Right cardiac atrium (tissue), 5 donors: Measurements from ENCODE around the gene CSH2. TPM values are rescaled to one million over a fixed set of nuclear protein-coding genes. Genes with fewer than 3 reads are reported as not detected.

ENCODE experiments used
- ATAC-seq, 2 donors: fragments of 200-7000 bp; cut with Tn5 transposase; one replicate each; pipeline versions ENCODE4 v1.8.0 to v1.9.1; 2020; ENCODE audit warnings: moderate library complexity in 2 of 2, mild to moderate bottlenecking in 1 of 2
- DNase-seq, 3 donors: peaks; one replicate each; pipeline ENCODE4 v3.0.0-alpha.2; 2020
- H3K27ac ChIP-seq: one replicate; pipeline ENCODE4 v1.5.1; 2013; ENCODE audit warnings: mild to moderate bottlenecking, low read length, control low read depth, moderate library complexity
- H3K27me3 ChIP-seq: one replicate; pipeline ENCODE4 v1.6.1; 2013; ENCODE audit not compliant: control insufficient read depth, insufficient read depth
- H3K4me1 ChIP-seq: one replicate; pipeline ENCODE4 v1.6.1; 2013; ENCODE audit warnings: low read length; ENCODE audit not compliant: control insufficient read depth, insufficient read depth
- H3K4me3 ChIP-seq: one replicate; pipeline ENCODE4 v1.5.1; 2013; ENCODE audit warnings: low read length, control low read depth
- H3K9me3 ChIP-seq: one replicate; pipeline ENCODE4 v1.6.1; 2013; ENCODE audit warnings: low read length; ENCODE audit not compliant: control insufficient read depth
- WGBS: extraction: QIAGEN DNeasy Blood & Tissue Kit; methylation state at CpG from one replicate; pipeline ENCODE4 v1.1.7; 2013; 5-methylcytosine and 5-hydroxymethylcytosine counted together
- intact Hi-C, 4 donors: fragments of 100-400 bp; cut with DNase I; formaldehyde crosslinking; loops; one replicate each; pipeline versions ENCODE4 v1.11.0 to v1.14.0; 2022 to 2023
- polyA plus RNA-seq: library from polyadenylated mRNA; stranded (reverse); fragments of 200-250 nt; gene quantifications from one replicate; pipeline ENCODE4 v1.2.3, GENCODE V29; 2013
- total RNA-seq, 4 donors: library from RNA; stranded (reverse); fragmentation: NEBNext Ultra II Directional; extraction: Animal tissue kit (Norgen Biotek cat#: 25700); gene quantifications; one replicate each; pipeline ENCODE4 v1.2.1, GENCODE V29; 2021
- donor health status: healthy with polysubstance abuse.
- donor health status: DM: no; HTN: yes; CAD: no.
- donor health status: DM: no; HTN: no; CAD: no.
- donor health status: DM: no; HTN: yes; CAD: no; lungs with severe emphysema.
- donor health status: DM: yes; HTN: yes; CAD: no.

The CSH2 gene
- total and polyA plus RNA-seq, 5 donors: not detected

DNA sequence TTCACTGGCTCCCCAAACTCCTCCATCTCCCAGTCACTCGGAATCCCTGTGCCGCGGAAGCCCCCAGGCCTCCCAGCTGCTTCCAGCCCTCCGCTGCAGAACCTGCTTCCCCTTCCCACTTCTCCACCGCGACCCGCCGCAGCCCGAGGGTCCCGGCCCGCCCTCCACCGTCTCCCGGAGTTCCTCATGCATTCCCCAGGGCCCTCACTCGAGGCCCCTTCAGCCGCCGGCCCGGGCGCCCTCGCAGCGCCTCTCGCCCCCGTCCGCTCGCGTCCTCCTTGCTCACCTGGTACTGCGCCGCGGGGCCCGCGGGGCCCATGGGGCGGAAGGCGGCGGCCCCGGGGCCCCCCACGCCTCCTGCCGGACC is 31.3 kb downstream of the CSH2 start:
- intact Hi-C loops: no loop called here
- peak overlapping the region; percentile 90 for H3K4me3 ChIP-seq
- ATAC-seq (peak in 1 of 2 donors; percentile 2), DNase-seq (peak; percentile 52 to 85 (median 78))
- under 1% methylated on average over 36 of the region's 36 CpGs for WGBS
- peaks cover 20% of the 10 kb centered on the region for H3K4me1 ChIP-seq
- H3K27me3 ChIP-seq: no peaks in the 10 kb centered on the region
- H3K9me3 ChIP-seq: no peaks in the 10 kb centered on the region
- H3K27ac ChIP-seq: peak overlapping the region; percentile 92

DNA sequence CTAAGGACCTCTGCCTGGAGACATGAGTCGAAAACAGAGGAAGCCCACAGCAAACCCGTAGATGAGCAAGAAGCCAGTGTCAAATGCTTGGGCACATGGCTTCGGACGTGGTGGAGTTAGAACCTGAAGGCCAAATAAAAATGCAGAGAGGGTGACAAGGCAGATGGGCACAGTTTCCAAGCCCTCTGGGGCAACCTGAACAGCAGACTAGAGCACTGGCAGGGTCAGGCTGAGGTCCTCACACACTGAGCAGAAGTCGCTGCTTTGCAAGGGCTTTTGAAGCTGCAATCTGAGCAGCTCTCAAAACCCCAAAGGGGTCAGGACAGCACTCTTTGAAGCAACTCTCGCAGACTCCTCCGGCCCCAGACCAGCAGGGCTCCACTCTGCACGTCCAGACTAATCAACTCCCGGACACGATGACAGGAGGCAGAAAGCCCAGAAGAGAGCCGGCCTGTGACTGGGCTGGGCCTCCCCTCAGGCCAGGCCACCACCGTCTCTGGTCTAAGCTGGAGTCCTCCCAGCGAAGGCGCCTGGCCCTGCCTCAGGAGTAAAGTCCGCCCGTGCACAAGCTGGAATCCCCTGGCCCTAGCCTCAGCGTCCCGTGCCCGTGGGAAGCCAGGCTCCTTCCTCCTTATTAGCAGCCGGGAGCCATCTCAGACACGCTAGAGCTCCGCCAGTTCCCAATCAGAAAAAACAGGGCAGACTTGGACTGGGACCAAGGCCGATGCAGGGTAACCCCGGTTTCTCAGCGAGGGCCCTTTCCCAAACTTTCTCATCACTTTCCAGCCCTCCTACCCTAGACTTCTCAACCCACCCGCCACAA is 31.9 kb downstream of the CSH2 start:
- intact Hi-C loops: no loop called here
- Histone ChIP-seq H3K4me1 (peaks cover 20% of the 10 kb centered on the region), H3K27me3 (no peaks in the 10 kb centered on the region), H3K4me3 (peak overlapping the region; percentile 90), H3K9me3 (no peaks in the 10 kb centered on the region), H3K27ac (peak overlapping the region; percentile 92)
- WGBS: 2% methylated on average over 26 of the region's 26 CpGs
- DNase-seq (peak; percentile 83 to 95 (median 92)), ATAC-seq (peak; percentile 27 to 42)

DNA sequence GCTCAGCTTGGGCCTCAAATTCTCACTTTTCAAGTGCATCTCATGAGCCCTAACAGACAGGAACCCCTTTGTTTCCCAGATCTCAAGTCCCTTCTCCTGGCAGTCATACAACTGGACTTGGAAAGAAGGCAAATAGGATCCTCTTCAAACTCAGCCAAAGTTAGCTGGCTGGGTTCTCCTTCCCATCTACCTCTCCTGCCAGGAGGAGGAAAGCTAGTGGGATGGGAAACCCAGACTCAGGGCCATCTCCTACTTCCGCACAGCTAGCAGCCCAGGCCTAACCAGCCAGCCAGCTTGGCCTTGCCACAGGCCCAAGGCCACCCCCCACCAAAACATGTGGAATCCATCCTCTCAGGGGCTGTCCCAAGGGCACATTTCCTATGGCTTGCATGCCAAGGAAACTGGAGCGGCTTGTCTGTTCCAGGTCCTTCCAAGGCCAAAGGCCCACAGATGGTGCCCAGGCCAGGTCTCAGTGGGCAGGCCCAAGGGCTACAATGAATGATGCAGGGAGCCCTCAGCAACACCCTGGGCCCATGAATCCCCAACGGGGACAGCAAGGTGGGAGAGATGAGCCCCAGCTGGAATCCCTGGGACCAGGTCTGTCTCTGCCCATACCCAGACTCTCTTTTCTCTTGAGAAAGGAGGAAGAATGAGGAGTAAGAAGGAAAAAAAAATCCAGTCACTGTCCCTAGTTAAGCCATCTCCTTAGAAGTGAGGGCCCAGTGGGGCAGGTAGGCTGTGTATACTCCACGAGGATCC is 32.7 kb downstream of the CSH2 start:
- peak; percentile 56 to 81 (median 79) for DNase-seq
- intact Hi-C loops: no loop called here
- Histone ChIP-seq H3K4me3 (peak overlapping the region; percentile 90), H3K9me3 (no peaks in the 10 kb centered on the region), H3K27me3 (no peaks in the 10 kb centered on the region), H3K4me1 (peaks cover 20% of the 10 kb centered on the region), H3K27ac (peak overlapping the region; percentile 92)
- ATAC-seq: peak in 1 of 2 donors; percentile 0
- 47% methylated on average over 4 of the region's 4 CpGs for WGBS

DNA sequence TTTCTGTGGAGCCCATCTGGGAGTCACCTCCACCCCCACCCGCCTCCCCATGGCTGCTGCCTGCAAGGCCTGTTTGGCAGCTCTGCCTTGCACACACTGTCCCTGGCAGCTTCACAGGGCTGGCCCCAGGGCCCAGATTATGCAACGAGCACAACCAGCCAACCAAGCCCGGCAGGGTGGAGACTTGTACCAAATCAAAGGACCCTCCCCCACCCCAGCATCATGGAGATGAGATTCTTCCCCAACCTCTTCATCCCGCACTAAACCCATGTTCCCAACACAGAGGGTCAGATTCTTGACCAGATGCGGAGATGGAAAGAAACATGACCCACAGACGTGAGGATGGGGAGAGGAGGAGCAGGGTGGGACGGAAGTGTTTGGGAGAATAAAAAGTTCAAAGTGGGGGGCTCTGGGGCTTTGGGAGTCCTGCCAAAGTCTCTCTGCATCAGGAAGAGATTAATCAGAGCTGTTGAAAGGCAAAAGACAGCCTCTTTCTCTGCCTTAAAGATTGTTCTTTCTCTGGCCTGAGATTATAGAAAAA is 34.8 kb downstream of the CSH2 start:
- peak overlapping the region; percentile 94 for H3K27ac ChIP-seq
- peaks cover 20% of the 10 kb centered on the region for H3K4me1 ChIP-seq
- H3K27me3 ChIP-seq: no peaks in the 10 kb centered on the region
- whole genome bisulfite sequencing: 30% methylated on average over 7 of the region's 7 CpGs
- DNase-seq (peak; percentile 94 to 98 (median 97)), ATAC-seq (peak; percentile 53 to 70)
- intact Hi-C loops: no loop called here
- H3K9me3 ChIP-seq: no peaks in the 10 kb centered on the region
- H3K4me3 ChIP-seq: no peak overlapping the region

DNA sequence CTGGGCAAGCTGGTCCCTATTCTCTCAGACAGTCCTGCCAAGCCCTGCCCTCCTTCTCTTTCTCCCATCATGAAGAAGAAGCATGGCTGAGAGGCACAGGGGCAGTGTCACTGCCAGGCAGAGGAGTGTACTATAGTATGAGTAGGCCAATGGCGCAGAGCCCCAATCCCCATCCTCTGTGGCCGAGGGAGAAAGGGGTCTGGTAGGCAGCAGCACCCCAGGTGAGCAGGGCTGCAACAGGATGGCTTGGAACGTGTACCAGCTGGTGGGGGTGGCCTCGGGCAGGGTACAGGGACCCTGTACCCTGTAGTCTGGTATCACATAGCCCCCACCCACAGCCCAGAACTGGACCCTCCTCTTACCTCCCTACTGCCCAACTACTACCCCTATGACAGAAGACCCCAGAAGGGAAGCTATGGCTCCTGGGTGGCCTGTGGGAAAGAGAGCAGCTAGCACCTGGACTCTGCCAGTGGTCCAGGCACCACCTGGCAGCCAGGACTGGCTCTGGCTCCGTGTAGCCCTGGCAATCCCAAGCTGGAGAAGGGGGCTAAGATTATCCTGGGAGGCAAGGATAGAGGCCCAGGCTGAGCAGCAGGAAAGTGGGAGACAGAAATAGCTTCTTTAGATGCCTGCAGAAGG is 35.4 kb downstream of the CSH2 start:
- WGBS: 76% methylated on average over 5 of the region's 5 CpGs
- ATAC-seq (no peak), DNase-seq (peak in 1 of 3 donors; percentile 65)
- Histone ChIP-seq H3K4me1 (peaks cover 20% of the 10 kb centered on the region), H3K27ac (peak overlapping the region; percentile 85), H3K9me3 (no peaks in the 10 kb centered on the region), H3K4me3 (no peak overlapping the region), H3K27me3 (no peaks in the 10 kb centered on the region)
- intact Hi-C loops: no loop called here

DNA sequence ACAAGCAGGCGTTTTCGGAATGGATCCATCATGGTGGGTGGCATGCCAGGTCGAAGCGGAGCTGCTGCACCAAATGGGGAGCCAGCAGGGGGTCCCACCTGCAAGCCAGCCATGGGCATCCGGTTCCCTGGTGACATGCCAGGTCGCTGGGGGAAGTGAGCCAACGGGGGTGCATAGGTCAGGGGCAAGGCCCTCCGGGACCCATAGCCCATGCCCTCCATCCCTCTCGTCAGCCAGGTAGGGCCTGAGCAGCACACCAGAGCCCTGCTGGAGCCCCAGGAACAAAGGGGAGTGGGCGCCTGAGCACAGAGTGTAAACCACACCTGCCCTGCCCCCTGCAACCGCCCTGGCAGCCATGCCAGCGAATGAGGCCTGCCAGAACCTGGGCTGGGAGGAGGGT is 36.0 kb downstream of the CSH2 start:
- intact Hi-C loops: no loop called here
- H3K27ac ChIP-seq: peak overlapping the region; percentile 85
- H3K4me3 ChIP-seq: no peak overlapping the region
- DNase-seq (peak in 1 of 3 donors; percentile 71), ATAC-seq (no peak)
- WGBS: 88% methylated on average over 12 of the region's 12 CpGs
- no peaks in the 10 kb centered on the region for H3K9me3 ChIP-seq
- H3K4me1 ChIP-seq: peaks cover 20% of the 10 kb centered on the region
- H3K27me3 ChIP-seq: no peaks in the 10 kb centered on the region

DNA sequence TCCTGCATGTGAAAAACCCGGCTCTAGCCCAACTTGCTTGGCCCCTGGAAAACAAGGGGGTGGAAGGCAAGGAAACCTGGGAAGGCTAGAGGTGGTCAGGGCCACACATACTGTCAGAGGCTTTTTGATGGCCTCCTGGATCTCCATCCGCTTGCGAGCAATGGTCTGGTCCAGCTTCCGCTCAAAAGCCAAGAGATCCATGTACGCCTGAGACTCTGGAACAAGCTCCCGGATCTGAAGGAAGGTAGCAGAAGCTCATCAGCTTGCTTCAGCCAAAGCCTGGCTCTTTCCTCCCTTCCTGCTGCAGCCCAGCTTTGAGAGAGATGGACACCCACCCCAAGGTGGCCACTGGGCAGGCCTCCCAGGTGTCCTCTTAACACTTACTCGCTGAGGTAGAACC is 36.7 kb downstream of the CSH2 start:
- H3K27ac ChIP-seq: peak overlapping the region; percentile 24
- ATAC-seq (no peak), DNase-seq (peak in 1 of 3 donors; percentile 33)
- no peaks in the 10 kb centered on the region for H3K27me3 ChIP-seq
- 92% methylated on average over 7 of the region's 7 CpGs for WGBS
- H3K4me3 ChIP-seq: no peak overlapping the region
- H3K4me1 ChIP-seq: peaks cover 20% of the 10 kb centered on the region
- H3K9me3 ChIP-seq: no peaks in the 10 kb centered on the region
- intact Hi-C loops: no loop called here

DNA sequence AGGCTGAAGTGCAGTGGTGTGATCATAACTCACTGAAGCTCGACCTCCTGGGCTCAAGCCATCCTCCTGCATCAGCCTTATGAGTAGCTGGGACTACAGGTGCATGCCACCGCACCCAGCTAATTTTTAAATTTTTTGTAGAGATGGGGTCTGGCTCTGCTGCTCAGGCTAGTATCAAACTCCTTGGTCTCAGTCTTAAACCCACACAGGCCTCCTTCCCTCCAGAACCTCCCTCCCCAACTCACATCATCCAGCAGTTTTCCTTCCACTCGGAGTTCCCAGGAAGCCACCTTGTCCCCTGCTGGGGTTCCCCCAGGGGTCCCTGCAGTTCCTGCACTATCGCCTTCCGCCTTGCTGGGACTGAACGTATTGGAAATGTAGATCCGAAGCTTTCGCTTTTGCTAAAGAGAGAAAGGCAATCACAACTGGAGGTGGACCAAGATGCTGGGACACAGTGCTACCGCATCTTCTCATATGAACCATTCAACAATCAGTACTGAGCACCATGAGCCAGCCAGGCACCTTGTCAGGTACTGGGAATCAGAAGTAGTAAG is 38.2 kb downstream of the CSH2 start:
- no peak for ATAC-seq

DNA sequence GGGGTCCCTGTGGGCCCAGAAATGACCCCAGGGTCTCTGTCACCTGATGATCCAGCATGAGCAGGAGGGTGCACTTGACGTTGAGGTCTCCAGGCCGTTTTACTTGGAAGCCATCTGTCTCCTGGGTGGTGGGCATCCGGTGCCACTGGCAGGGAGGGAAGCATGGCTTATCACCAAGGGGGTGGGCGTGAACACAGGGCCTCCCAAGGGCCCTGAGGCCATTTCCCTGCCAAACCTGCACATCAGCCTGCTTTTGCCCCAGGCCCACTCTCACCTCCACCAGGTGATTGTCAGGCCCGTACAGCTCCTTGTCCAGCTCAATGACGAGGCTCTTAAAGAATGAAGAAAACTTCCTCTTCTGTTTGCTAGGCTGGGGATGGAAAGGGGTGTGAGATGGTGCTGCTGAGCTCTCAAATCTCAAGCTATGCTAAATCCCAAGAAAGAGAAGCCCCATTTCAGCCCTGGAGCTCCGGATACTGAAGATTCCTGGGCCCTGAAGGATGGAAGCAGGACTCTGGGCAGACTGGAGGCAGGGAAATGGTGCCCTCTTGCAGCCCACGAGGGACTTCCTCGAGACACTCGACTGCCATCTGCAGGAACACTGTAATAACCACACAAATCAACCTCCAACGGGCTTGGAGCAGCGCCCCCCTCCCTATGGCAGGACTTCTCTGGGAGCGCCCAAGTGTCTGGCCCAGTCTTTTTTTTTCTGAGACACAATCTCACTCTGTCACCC is 38.9 kb downstream of the CSH2 start:
- 36% methylated on average over 13 of the region's 13 CpGs for WGBS
- H3K4me3 ChIP-seq: no peak overlapping the region
- H3K9me3 ChIP-seq: no peaks in the 10 kb centered on the region
- DNase-seq (peak in 2 of 3 donors; percentile 73 to 74), ATAC-seq (peak; percentile 5 to 13)
- no peaks in the 10 kb centered on the region for H3K27me3 ChIP-seq
- intact Hi-C loops: no loop called here
- peak overlapping the region; percentile 13 for H3K27ac ChIP-seq
- H3K4me1 ChIP-seq: peaks cover 14% of the 10 kb centered on the region

More for the DNA sequence above, 38.2 kb downstream of the CSH2 start:
- Histone ChIP-seq H3K27ac (peak overlapping the region; percentile 13), H3K4me1 (peaks cover 14% of the 10 kb centered on the region), H3K9me3 (no peaks in the 10 kb centered on the region), H3K27me3 (no peaks in the 10 kb centered on the region), H3K4me3 (no peak overlapping the region)
- intact Hi-C loops: no loop called here
- DNase-seq: peak in 1 of 3 donors; percentile 22
- WGBS: 86% methylated on average over 9 of the region's 9 CpGs

DNA sequence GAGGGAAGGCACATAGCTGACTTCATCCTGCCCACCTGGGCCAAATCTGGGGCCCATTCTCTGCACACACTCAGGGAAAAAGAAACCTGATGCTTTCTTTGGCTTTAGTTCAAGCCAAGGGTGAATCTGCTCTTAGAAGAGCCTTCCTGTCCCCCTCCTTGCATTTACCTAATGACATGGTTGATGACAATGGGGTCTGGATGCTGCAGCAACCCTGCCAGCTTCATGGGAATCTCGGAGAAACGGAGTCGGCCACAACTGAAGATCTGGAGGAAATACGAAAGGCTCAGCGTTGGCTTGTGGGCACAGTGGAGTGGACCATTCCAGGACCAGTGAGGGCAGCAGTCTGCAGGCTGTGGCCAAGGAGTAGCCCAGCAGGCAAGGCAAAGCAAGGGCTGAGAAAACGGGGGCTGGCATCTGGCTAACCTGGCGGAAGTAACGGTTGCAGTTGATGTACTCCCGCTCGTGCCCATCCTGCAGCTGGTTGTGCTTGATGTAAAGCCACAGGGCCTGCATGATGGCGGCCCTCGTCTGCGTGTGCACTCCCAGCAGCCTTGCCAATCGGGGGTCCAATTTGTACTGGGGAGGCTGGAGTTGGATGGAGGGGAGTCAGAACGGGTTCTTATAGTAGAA is 39.6 kb downstream of the CSH2 start:
- ATAC-seq: no peak
- peaks cover 10% of the 10 kb centered on the region for H3K4me1 ChIP-seq
- H3K27ac ChIP-seq: no peak overlapping the region
- no peak overlapping the region for H3K4me3 ChIP-seq
- H3K9me3 ChIP-seq: no peaks in the 10 kb centered on the region
- WGBS: 90% methylated on average over 15 of the region's 15 CpGs
- intact Hi-C loops: no loop called here
- DNase-seq: peak in 1 of 3 donors; percentile 34
- no peaks in the 10 kb centered on the region for H3K27me3 ChIP-seq
